NB4 (cell line): ENCODE results near the gene SURF2.

ENCODE experiments used
- CTCF ChIP-seq: IDR thresholded peaks from one replicate; pipeline ENCODE4 v1.5.1; 2012; ENCODE audit warnings: low read depth, low read length
- POLR2A ChIP-seq: IDR thresholded peaks from 2 replicates; pipeline ENCODE4 v1.6.1; 2011; ENCODE audit warnings: mild to moderate bottlenecking; ENCODE audit not compliant: insufficient read length; ENCODE audit errors: extremely low read depth

GRCh38 chr9:133402689-133403088 is 46.3 kb downstream of the SURF2 start:
- TF ChIP-seq CTCF (no peak), POLR2A (no peak)
